GM18909 (cell line): ENCODE data around the gene MACIR.
"Not testable (repeated sequence)": the region's sequence is repeated elsewhere in the genome, so short reads cannot be mapped to it uniquely, and the experiment has no call there.

Source experiments
- ATAC-seq: cut with Tn5 transposase; IDR thresholded peaks from one replicate; pipeline ENCODE4 v1.9.1; 2021; ENCODE audit warnings: mild to moderate bottlenecking; ENCODE audit not compliant: unreplicated experiment, poor library complexity

MACIR gene, protein sequence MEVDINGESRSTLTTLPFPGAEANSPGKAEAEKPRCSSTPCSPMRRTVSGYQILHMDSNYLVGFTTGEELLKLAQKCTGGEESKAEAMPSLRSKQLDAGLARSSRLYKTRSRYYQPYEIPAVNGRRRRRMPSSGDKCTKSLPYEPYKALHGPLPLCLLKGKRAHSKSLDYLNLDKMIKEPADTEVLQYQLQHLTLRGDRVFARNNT

DNA sequence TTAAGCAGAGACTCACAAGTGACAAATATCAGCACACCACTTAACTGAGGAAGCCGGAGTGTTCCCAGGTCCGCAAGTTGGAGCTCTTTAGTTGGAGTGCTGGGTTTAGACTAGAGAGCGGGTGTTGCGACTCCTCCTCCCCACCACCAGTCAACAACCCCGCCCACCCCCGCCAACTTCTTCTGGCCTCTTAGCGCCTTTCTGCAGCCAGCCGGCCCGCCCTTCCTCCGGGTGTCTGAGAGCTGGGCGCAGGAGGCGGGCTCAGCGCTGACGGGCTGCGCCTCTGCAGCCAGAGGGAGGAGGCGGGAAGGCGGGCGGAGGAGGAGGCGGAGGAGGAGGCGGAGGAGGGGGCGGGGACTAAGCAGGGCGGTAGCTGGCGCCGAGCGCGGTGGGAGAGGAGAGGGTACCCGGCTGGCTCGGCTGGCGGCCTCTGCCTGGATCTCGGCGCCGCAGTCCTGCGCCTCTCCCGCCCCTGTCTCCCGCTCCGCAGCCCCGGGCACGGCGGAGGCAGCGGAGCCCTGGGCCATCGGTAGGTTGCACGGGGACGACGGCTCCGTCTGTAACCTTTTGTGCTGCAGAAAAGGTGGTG is at the start of gene MACIR:
MACIR (plus strand) TSS at position 396 of the 589 bp plus-strand sequence. CDS start 17,157 bp downstream, outside the sequence.
- peak; percentile 83 for ATAC-seq

DNA sequence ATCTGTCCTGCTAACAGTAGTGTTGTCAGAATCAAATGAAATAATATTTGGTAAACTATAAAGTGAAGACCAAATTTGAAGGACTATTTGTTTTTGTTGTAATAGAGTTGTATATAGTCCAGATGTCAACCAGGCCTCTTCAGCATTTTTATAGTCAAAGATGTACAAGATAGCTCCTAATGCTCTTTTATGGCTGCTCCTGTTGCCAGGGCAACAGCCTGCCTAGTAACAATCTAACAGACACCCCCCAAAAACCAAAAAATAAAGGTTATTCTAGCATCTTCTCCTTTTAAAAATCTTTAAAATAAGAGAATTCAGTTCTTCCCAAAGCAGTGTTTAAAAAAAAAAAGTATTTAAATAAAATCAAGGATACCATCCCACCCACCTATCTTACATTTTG is 49.5 kb upstream of the MACIR start:
- ATAC-seq = no peak

DNA sequence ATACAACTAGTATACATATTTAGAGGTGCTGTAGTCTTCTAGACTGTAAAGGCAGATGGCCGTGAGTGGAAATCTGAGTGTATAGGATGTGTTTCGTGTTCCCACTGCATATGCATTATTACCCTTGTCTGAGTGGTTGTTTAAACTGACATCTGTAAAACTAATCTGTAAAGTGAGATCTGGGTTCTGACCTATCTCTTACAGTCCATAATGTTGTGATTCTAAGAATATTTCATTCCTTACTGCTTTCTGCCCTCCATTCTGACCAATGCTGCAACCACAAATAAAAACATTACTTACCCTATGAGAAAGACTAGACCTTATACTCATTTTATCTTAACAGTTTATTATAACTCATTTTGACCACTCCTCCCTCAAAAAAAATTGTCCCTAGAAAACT is 47.6 kb upstream of the MACIR start:
- ATAC-seq = no peak

DNA sequence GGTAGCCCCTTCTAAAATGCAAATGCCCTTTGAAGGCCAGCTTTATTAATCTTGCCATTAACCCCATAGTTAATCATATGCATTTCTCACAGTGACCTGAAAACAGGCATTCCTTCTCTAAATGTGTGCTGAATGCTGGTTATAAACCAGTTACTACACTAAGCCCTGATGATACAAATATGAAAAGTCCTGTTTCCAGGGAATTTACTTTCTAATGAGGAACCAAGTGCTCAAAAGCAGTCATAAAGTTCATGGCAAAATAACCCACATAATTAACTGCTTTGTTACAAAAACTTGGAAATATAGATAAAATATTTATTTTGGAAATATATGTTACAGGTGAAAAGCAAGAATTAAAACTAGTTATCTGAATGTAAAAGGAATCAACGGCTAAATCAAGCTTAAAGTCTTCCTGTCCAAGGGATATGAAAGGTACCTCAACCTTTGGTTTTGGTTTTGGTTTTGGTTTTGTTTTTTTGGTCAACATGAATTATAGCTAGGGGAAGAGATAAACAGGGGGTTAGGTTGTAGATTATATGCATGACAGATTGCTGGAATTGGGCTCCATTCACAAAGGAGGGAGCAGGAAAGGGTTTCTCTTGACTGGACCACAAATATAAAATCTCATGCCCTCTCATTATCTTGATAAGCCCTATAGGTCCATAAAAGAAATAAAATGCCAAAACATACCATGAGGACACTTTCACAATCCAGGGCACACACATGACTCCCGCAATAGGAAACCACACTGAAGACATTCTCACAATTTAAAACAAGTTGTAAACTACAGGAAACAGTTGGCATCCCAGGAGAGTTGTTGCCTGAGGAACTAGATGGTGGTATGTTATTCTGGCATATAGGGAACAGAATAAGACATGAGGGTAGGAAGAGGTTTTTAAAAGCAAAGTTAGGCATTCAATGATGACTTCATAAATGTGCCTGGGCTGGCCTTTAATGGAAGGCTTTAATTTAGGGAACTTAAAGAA is 46.7 kb upstream of the MACIR start:
- peak; percentile 82 for ATAC-seq

DNA sequence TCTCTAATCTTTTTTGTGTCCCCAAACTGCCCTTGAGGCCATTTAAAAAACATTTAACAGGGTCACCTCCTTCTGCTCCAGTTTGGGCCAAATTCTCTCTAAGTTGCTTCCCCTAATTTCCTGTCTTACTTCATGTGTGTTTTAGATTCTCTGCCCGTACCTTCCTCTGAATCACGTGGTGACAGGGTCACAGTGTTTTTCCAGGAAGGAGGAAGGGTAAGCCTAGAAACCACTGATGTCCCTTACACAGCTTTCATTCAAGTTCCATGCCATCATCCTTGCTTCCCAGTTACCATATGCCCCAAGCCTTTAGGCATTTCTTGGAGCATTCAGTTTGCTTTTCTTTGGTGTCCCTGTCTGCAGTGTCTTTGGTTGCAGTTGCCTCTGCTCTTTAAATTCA is 42.4 kb upstream of the MACIR start:
- ATAC-seq = no peak

DNA sequence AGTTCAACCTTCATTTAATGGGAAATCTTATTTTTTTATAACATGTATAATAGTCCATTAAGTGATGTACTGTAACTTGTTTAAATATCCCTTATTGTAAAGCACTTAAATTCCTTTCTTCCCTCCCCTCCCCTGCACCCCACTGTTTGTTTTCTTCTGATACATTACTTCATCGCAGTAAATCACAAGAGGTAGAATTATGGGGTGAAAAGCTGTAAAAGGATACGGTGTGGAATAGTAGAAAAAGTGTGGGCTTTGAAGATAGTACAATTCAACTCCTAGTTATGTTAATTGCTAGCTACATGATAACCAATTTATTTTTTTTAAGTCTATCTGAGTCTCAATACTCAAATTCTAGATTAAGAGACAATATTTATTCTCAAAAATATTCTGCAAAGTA is 41.9 kb upstream of the MACIR start:
- ATAC-seq = no peak

DNA sequence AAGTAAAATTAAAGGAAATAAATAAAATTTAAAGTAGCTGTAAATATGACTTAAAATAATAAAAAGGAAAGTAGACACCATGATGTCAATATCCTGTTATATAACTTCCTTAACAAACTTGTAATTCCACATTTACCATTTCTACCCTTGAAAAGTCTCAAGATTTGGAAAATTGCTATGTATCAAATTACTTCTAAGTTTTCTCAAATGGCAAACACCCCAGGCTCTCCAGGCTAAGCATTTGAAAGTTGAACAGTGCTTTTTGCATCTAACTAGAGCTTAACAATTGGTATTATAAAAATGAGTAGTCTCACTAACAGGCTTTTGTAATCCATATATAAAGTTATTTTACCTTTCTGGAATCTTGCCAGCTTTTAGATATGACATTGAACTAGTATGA is 41.5 kb upstream of the MACIR start:
- no peak for ATAC-seq

DNA sequence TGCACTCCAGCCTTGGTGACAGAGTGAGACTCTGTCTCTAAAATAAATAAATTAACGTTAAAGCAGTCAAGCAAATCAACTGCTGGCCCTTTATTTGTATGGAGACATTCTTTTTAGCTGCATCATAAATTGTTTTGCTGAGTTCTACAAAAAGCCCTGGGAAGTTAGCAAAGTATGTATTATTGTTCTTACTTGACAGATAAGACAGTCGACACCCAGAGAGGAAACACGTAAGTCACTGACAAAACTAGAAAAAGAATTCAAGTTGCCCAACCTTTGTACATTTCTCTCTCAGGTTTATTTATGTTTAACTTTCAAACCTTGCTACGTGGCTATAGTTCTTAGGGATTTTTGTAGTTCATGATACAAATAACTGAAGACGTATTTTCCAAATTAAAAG is 40.4 kb upstream of the MACIR start:
- ATAC-seq = no peak

DNA sequence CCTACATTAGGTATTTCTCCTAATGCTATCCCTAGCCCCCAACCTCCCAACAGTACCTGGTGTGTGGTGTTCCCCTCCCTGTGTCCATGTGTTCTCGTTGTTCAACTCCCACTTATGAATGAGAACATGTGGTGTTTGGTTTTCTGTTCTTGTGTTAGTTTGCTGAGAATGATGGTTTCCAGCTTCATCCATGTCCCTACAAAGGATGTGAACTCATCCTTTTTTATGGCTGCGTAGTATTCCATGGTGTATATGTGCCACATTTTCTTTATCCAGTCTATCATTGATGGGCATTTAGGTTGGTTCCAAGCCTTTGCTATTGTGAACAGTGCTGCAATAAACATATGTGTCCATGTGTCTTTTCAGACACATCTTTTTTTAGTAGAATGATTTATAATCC is 39.5 kb upstream of the MACIR start:
- not testable (repeated sequence) for ATAC-seq

DNA sequence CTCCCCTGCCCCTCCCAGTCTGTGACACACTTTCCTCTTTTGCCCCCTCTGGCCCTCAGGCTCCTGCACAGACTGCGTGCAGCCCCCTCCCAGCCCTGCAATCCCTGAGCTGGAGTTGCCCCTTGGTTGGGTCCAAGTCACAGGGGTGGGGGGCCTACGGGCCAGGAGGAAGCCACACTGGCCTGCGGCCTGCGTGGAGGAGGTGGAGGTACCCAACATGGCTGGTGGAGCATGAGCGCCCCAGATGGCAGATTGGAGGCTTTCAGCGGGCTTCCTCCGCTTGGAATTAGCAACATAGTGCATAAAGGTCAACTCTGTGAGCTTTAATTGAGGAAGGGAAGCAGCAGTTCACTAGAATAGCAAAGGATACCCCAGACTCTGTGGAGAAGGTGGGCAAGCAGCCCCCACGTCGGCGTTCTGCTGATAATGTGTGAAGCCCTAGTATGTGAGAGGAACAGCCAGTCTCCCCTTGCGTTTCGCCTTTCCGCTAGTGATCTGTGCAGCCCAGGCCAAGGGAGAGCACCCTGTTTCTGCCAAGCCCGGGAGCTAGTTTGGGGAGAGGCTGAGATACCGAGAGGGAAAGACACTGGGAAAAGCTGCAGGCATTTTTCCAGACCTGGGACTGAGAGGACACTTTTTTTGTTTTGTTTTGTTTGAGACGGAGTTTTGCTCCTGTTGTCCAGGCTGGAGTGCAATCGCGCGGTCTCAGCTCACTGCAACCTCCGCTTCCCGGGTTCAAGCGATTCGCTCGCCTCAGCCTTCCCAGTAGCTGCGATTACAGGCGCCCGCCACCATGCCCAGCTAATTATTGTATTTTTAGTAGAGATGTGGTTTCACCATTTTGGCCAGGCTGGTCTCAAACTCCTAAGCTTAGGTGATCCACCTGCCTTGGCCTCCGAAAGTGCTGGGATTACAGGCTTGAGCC is 35.3 kb upstream of the MACIR start:
- no peak for ATAC-seq

DNA sequence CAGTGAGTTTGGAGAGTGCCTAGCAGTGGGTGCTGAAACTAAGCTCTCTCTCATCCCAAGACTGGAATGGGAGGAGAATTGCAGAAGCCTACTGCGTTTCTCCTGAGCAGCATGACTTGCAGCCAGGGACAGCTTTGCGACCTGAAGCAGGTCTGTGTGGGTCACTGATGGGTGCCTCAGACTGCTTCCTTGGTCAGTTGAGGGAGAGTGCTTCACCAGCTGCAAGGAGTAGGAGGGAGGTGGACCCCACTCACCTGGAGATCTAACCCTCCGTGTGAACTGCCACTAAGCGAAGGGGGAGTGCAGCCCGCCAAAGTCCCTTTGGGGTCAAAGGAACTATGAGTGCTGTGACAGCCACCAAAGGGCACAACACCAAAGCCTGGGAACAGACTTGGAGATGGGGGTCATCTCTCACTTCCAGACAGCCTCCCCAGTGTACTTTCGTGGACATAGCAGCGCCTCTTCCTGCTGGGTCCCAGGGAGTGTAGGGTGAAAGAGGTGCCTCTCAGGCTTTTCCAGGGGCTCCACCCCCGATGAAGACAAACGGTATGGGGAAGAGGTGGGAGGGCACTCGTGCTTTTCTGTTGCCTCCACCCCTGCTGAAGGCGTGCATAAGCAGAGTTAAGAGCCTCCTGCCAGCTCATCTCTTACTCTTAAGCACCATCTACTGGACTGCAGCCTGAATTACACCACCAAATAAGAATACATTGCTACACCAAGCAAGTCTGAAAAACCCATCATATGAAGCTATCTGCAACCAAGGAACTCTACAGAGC is 34.3 kb upstream of the MACIR start:
- peak; percentile 98 for ATAC-seq

DNA sequence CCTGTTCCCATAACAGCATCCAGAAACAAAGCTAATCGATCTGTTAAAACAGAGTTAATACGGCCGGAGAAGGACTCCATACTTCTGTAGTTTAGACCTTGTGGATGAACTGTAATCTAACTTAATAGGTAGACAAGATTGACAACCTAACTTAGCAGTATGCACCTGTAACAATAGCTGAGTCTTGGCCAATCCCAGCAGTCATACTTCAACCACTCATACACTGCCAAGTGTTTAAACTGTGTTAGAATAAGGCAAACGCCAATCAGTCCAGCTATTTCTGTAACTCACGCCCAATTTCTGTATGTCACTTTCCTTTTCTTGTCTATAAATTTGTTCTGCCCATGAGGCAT is 33.7 kb upstream of the MACIR start:
- ATAC-seq = no peak

DNA sequence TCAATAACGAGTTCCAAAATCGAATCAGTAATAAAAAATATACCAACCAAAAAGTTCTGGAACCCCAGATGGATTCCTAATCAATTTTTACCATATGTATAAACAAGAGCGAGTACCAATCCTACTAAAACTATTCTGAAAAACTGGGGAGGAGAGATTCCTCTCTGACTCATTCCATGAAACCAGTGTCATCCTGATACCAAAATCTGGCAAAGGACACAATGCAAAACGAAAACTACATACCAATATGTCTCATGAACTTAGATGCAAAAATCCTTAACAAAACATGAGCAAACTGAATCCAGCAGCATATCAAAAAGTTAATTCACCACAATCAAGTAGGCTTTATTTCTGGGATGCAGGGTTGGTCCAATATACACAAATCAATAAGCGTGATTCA is 30.5 kb upstream of the MACIR start:
- ATAC-seq = no peak

DNA sequence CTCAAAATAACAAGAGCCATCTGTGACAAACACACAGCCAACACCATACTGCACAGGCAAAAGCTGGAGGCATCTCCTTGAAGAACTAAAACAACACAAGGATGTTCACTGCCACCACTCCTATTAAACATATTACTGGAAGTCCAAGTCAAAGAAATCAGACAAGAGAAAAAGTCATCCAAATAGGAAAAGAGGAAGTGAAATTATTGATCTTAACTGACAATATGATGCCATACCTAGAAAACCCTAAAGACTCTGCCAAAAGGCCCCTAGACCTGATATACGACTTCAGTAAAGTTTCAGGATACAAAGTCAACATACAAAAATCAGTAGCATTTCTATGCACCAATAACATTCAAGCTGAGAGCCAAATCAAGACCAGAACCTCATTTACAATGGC is 30.0 kb upstream of the MACIR start:
- no peak for ATAC-seq

DNA sequence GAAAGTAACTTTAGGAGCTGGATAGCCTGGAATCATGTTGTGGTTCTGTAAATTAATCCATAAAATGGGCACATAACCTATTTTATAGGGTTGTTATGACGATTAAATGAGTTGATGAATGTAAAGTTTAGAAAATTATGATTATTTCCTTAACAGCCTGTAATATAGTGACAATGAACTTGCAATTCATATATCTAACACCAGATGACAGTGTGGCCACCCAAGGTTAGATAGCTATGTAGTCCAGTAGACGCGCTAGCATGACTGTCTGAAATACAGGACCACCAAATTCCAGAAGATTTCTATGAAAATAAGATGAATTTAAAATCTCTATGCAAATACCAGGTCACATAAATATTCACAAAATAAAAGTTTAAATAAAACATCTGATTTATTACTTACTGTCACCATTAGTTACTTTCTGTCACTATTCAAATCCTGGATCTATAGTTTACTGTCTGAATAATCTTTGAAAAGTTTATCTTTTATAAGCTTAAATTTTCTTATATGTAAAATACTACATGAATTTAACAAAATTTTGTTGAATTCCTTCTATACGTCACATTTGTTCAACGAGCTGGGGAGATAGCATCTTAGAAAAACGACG is 26.1 kb upstream of the MACIR start:
- peak; percentile 86 for ATAC-seq

DNA sequence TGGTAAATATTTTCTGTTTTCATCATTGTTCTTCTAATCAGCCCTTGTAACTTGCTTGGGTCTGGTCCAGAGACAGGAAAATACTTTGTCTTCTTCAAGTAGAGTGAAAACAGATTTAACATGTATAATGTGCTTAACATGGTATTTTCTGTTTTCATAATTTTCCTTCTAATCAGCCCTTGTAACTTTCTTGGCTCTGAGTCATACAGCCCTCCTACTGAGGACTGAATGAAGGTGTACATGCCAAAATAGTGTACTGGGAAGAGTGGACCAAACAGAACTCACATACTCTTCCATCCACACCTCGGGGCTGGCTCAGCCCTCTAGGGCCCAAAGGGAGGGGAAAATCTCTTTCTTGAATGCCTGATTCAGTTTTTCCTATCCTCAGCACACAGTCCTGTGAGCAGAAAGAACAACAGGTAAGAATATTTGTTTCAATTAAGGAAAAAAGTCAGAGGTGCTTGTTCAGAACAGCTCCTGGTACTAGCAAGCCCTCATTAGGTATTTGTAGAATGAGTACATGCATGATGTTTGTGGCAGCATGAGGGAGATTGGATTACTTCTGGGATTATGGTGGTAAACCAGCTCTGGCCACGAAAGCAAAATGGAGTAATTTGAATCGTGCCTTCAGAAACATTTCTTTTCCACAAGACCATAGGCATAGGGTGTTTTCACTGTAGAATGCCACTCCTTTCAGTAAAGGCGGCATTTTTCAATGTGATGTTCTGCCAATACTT is 24.2 kb upstream of the MACIR start:
- no peak for ATAC-seq

DNA sequence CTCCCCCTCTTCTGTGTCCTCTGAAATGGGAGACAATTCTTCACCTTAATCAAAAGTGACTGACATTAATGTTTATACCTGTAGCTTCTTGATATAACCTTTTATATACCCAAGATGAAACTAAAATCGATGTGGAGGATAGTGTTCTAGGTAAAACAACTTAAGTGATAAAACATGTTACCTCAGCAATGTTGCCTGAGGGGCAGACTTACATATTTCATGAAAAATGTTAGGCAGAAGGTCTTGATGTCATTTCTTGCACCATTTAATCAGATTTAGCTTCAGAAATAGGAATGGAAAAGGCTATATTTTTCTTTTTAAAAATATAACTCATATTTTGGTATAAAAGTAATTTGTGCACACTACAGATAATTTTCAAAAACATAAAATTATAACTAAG is 22.7 kb upstream of the MACIR start:
- no peak for ATAC-seq

DNA sequence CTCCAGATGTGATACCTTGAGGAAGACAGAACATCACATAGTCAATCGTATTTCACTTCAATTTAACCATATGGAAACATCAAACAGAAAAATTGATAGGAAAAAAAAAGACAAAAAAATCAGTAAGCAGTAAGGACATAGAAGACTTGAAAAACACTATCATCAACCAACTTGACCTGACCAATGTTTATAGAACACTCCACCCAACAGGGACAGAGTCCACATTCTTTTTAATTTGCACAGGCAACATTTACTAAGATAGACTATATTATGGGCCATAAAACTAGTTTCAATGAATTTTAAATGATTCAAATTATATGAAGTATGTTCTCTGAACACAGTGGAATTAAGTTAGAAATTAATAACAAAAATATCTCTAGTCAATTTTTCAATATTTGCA is 20.8 kb upstream of the MACIR start:
- ATAC-seq = no peak

DNA sequence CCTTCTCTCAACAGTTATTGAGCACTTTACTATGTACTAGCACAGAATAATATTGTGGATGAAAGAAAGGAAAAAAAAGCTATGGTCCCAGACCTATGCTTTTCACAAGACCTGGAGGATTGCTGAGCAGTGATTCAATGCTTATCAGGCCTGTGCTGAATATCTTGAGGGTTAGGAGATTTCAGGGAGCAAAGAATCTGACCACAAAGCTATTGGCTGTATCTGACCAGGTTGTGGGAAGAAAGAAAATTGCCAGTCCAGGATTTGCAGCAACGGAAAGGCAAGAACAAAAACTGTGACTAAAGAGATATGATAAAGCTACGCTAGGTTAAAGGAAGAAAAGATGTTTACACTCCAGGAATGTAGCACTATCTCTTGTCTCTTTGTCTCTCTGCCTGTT is 14.9 kb upstream of the MACIR start:
- no peak for ATAC-seq
